GM19372 (cell line): Measurements from ENCODE around the gene RETREG3.
"Not testable (repeated sequence)": the region's sequence is repeated elsewhere in the genome, so short reads cannot be mapped to it uniquely, and the experiment has no call there.

Source experiments
- ATAC-seq: cut with Tn5 transposase; IDR thresholded peaks from one replicate; pipeline ENCODE4 v1.9.1; 2021; ENCODE audit warnings: mild to moderate bottlenecking, low read depth, moderate library complexity; ENCODE audit not compliant: unreplicated experiment

The RETREG3 gene

DNA sequence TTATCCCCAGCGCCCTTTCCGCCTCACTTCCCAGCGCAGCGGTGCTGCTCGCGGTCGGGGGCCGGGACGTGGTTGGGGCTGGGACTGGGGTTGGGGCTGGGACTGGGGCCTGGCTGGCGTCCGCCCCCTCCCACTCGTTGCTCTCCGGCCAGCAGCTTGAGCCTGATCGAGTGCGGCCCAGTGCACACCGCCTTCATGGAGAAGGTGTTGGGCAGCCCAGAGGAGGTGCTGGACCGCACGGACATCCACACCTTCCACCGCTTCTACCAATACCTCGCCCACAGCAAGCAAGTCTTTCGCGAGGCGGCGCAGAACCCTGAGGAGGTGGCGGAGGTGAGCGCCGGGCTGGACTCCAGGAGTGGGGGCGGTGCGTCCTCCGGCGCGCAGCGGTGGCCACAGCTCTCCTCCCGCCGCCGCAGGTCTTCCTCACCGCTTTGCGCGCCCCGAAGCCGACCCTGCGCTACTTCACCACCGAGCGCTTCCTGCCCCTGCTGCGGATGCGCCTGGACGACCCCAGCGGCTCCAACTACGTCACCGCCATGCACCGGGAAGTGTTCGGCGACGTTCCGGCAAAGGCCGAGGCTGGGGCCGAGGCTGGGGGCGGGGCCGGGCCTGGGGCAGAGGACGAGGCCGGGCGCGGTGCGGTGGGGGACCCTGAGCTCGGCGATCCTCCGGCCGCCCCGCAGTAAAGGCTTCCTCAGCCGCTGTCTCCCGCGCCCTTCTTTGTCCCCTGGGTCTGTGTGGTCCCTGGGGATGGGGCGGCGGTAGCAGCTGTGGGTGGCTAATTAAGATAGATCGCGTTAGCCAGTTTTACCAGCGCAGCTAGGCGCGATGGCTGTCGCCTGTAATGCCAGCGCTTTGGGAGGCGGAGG lies 54.7 kb downstream of the RETREG3 start:
- ATAC-seq: no peak

DNA sequence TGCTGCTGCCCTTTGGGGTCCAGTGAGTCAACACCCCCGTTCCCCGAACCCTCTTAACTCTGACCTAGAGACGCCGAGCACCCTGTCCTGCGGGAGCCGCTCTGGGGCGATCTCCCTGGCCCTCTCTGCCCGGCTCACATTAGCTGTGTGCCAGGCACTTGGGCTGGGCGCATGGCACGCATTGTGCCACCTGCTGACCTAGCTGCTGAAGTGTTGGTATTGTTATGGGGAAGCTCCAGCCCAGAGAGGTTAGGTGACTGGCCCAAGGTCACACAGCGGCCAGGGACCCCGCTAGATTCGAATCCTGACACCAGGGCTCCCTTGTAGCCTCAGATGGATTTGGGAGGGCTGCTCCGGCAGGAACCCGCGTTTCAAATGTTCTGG lies 55.3 kb downstream of the RETREG3 start:
- no peak for ATAC-seq

DNA sequence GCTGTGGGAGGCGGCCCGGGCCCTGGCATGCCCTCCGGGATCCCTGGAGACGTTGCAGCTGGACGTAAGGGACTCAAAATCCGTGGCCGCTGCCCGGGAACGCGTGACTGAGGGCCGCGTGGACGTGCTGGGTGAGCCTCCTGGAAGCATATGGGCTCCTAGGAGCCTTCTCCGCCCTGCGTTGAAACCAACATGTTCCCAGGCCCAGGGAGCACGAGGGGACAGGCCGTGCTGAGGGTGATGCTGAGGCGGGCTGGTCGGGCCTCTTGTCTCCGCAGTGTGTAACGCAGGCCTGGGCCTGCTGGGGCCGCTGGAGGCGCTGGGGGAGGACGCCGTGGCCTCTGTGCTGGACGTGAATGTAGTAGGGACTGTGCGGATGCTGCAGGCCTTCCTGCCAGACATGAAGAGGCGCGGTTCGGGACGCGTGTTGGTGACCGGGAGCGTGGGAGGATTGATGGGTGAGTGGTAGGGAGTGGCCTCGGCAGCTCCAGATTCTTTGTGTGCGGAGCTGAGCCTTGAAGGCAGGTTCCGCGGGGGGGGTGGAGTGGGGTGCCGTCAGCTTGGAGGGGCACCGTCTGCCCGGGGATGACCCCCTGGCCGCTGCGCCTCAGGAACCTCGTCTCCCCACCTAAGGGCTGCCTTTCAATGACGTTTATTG lies 55.9 kb downstream of the RETREG3 start:
- no peak for ATAC-seq

DNA sequence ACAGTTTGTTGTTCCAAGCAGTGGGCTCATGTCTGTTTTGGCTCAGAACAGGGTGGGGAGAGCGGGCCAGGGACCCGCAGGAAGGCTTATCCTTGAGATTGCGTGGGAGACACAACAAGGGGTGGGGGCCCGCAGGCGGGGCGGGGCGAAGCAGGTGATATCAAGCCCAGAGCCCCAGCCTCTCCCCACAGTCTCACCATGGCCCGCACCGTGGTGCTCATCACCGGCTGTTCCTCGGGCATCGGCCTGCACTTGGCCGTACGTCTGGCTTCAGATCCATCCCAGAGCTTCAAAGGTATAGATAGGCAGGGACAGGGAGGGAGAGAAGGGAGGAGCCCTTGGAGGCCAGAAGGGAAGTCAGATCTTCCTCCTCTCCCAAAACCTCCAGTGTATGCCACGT lies 56.4 kb downstream of the RETREG3 start, which contains the start of gene HSD17B1:
Gene HSD17B1, plus strand, starts transcription at position 188 of the 400 bp plus-strand sequence. Its CDS starts 11 bp downstream, at position 199.
- ATAC-seq: not testable (repeated sequence)

DNA sequence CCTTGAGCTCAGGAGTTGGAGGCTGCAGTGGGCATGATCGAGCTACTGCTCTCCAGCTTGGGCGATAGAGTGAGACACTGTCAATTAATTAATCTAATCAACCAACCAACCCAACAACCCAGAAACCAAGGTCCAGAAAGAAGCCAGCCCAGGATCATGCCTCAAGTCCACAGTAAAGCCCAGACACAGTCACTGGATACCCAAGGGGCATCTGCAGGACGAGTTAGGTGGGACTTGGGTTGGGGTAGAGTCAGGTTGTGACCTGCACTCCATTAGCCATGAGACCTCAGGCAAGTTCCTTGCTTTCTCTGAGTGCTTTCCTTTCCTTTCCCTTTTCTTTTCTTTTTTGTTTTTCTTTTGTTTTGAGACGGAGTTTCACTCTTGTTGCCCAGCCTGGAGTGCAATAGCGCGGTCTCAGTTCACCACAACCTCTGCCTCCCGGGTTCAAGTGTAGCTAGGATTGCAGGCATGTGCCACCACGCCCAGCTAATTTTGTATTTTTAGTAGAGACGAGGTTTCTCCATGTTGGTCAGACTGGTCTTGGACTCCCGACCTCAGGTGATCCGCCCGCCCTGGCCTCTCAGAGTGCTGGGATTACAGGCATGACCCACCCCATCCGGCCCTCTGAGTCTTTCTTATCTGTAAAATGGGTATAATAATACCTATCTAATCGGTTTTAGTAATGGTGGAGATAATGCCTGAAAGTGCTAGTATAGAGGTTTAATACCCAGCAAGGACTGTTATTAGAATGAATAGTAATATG lies 60.0 kb downstream of the RETREG3 start:
- no peak for ATAC-seq

DNA sequence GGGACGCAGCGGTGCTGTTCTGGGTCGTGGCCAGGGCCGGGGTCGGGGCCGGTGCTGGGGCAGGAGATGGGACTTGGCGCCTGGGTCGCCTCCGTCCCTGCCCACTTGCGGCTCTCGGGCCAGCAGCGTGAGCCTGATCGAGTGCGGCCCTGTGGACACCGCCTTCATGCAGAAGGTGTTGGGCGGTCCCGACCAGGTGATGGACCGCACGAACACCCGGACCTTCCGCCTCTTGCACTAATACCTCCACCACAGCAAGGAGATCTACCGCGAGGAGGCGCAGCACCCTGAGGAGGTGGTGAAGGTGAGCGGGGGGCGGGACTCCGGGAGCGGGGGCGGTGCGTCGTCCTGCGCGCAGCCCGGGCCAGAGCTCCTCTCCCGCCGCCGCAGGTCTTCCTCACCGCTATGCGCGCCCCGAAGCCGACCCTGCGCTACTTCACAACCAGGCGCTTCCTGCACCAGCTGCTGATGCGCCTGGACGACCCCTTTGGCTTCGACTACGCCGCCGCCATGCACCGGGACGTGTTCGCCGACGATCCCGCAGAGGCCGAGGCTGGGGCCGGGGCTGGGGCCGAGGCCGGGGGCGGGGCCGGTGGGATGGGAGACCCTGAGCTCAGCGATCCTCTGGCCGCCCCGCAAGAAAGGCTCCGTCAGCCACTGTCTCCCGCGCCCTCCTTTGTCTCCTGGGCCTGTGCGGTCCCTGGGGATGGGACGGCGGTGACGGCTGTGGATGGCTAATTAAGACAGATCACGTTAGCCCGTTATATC lies 60.9 kb downstream of the RETREG3 start:
- peak; percentile 74 for ATAC-seq

DNA sequence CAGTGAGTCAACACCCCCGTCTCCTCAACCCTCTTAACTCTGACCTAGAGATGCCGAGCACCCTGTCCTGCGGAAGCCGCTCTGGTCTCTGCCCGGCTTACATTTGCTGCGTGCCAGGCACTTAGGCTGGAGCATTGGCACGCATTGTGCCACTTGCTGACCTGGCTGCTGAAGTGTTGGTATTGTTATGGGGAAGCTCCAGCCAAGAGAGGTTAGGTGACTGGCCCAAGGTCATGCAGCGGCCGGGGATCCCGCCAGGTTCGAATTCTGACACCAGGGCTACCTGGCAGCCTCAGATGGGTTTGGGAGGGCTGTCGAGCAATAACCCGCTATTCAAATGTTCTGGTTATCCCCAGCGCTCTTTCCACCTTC lies 61.5 kb downstream of the RETREG3 start:
- no peak for ATAC-seq

DNA sequence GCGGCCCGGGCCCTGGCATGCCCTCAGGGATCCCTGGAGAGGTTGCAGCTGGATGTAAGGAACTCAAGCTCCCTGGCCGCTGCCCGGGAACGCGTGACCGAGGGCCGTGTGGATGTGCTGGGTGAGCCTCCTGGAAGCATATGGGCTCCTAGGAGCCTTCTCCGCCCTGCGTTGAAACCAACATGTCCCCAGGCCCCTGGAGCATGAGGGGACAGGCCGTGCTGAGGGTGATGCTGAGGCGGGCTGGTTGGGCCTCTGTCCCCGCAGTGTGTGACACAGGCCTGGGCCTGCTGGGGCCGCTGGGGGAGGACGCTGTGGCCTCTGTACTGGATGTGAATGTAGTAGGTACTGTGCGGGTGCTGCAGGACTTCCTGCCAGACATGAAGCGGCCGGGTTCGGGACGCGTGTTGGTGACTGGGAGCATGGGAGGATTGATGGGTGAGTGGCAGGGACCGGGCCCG lies 62.1 kb downstream of the RETREG3 start:
- ATAC-seq: no peak

DNA sequence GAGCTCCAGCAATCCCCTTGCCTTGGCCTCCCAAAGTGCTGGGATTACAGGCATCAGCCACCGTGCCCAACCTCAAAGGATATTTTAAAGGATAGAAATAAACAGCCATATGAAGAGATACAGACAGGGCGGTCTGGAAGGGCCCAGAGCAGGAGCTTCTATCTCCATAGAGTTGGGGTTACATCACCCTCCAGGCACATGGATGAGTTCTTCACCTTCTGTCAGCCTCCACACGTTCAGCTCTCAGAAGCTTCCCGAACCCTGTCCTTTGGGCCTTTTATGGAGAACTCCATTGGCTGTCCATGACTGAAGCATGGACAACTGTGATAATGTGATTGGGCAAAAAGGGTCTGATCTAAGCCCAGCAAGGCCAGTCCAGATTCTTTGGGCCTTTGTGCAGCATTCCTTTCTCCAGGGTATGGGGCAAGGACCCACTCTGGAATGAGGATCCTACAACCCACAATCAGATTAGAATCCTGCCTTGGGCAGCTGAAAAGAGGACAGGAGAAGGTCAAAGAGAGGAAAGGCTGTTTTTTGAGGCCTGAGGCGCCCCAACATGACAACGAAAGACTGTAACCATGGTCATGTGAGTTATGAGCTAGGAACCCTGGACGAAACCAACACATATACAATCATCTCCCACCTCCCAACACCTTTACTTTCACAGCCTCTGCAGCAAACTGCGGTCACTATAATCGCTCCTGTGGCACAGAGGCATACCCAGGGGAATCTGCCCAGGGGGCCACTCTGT lies 63.2 kb downstream of the RETREG3 start:
- not testable (repeated sequence) for ATAC-seq

DNA sequence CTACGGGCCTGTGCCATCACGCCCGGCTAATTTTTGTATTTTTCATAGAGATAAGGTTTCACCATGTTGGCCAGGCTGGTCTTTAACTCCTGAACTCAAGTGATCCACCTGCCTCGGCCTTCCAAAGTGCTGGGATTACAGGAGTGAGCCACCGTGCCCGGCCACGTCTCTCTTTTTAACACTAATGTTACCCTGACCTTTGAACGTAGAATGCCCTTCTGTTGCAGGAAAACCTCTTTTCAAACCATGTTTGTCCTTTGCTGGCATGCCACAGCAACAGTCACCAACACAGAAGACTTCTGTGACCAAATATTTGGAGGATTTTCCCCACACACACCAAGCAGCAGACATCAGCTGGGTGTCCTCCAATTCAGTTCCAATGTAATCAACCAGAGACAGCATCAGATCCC lies 64.3 kb downstream of the RETREG3 start:
- ATAC-seq: no peak

DNA sequence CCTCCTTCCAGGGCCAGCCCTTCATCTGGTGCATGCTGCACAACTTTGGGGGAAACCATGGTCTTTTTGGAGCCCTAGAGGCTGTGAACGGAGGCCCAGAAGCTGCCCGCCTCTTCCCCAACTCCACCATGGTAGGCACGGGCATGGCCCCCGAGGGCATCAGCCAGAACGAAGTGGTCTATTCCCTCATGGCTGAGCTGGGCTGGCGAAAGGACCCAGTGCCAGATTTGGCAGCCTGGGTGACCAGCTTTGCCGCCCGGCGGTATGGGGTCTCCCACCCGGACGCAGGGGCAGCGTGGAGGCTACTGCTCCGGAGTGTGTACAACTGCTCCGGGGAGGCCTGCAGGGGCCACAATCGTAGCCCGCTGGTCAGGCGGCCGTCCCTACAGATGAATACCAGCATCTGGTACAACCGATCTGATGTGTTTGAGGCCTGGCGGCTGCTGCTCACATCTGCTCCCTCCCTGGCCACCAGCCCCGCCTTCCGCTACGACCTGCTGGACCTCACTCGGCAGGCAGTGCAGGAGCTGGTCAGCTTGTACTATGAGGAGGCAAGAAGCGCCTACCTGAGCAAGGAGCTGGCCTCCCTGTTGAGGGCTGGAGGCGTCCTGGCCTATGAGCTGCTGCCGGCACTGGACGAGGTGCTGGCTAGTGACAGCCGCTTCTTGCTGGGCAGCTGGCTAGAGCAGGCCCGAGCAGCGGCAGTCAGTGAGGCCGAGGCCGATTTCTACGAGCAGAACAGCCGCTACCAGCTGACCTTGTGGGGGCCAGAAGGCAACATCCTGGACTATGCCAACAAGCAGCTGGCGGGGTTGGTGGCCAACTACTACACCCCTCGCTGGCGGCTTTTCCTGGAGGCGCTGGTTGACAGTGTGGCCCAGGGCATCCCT lies 65.7 kb downstream of the RETREG3 start:
- ATAC-seq: no peak

DNA sequence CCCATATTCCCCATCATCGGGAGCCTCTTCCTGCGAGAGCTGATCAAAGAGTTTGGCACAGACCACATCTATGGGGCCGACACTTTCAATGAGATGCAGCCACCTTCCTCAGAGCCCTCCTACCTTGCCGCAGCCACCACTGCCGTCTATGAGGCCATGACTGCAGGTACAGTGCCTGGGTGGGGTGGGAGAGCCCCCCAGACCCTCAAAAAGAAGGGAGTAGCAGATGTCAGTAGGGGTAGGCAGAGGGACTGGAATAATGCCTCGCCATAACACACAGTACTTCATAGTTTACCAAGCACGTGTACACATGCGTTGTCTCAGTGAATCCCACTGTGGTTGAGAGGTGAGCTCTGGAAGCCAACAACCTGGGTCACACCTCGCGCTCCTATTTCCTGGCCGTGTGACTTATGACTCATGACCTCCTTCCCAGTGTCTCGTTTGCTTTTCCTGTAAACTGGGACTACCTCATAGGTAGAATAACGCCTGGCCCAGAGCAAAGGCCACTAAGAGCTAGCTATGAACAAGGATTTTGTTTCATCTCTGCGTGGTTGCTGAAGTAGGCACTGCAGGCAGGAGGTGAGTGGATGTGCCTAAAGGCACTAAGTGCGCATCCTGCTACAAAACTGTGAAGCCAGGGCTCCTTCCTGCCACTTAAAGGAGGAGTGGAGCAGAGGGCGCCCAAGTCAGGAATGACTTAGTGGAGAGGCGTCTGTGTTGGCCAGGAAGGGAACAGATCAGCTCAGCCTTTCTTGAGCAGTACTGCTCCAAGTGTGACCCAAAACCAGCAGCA lies 67.9 kb downstream of the RETREG3 start:
- no peak for ATAC-seq

DNA sequence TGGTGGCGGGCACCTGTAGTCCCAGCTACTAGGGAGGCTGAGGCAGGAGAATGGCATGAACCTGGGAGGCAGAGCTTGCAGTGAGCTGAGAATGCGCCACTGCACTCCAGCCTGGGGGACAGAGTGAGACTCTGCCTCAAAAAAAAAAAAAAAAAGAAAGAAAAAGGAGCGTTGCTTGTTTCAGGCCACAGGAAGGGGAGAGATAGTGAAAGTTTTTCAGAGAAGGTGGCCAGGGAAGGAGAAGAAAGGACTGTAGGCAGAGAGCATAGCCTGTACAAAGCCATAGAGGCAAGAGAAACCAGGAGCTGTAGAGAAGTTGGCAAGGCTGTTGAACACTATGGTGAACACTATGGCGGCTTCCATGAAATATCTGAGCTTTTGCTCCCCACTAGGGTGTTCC lies 68.6 kb downstream of the RETREG3 start:
- ATAC-seq: not testable (repeated sequence)

DNA sequence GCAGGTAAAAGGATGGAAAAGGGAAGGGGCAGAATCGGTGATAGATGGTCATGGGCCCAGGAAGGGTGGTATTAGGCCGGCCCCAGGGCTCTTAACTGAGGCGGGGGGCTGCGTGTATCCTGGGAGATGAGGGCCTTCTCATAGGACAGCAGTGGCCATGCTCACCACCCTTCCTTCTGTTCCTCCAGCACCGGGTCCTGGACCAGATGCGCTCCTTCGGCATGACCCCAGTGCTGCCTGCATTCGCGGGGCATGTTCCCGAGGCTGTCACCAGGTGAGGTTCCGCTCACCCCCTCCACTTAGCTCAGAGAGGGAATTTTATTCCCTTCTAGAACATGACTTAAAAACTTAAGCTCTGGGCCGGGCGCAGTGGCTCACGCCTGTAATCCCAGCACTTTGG lies 70.7 kb downstream of the RETREG3 start:
- ATAC-seq: no peak

DNA sequence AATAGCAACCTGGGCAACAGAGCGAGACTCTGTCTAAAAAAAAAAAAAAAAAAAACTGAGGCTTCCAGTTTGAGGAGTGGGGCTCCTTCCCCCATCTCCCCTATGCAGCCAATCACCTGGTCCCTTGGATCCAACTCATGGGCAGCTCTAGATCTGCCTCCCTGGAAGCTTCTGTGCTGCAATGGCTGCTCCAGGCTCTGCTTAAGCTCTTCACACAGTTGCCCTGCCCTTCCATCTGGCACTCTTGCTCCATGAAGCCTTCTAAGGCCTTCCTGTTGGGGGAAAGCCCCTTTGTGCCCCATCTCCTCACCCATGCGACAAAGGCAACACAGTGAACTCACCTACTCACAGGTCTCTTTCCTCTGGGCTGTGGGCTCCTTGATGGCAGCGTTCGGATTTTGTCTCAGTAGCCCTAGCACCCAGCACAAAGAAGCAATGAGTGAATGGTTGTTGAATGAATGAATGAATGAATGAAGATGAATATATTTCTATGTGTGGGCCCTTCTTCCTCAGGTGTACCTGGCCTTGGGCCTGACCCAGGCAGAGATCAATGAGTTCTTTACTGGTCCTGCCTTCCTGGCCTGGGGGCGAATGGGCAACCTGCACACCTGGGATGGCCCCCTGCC lies 71.2 kb downstream of the RETREG3 start:
- no peak for ATAC-seq

DNA sequence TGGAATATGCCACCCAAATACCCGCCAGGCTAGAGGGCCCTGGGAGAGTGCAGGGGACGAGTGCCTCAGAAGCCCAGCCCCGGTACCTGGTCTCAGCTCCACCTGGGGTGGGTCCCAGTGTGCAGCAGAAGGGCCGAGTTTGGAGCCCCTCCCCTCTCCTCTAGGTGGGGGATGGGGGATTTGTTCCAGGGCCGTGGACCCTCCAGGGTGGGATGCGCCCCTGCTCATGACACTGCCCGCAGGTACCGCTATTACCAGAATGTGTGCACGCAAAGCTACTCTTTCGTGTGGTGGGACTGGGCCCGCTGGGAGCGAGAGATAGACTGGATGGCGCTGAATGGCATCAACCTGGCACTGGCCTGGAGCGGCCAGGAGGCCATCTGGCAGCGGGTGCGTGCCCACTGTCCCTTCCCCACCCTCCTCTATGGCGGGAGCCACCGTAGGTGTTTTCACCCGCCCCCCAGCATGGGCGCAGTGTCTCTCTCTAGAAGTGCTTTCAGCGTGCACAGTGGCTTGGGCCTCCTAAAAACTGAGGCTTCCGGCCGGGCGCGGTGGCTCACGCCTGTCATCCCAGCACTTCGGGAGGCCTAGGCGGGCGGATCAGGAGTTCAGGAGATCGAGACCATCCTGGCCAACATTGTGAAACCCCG lies 71.9 kb downstream of the RETREG3 start:
- no peak for ATAC-seq
